ENCODE data around the gene POLR2F.

Gene POLR2F

DNA sequence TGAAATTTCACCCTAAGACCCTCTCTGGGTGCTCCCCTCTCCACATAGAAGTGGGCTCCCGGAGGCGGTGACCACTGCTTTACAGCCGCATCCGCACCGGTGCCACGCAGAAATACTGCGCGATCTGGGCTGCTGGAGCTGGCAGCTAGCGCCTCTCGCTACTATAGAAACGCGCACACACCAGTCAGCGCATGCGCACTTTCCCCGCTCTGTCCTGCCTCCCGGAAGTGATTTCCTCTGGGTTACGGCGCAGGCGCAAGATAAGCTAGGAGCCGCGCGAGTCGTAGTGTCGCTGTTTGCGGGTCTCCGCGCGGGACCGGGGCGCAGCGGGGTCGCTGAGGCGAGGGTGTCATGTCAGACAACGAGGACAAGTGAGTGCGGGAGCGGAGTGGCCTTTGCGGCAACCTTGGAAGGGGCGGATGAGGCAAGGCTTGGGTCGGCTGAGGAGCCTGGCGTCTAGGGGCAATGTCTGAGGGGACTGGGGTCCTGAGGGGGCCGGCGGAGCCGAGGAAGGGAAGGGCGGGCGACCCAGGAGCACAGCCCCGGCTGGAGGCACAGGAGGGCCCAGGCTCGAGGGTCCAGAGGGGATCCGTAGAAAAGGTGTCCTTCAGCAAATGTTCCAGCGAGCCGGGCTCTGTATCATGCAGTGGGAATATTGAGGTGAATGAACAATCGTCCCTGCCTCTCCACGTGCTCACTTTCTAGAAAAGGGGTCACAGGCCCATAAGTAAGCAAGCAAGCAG is at the start of gene POLR2F, which contains the start of gene C22orf23:
Gene POLR2F, plus strand, starts transcription at position 263 of the 743 bp plus-strand sequence. Its CDS starts 89 bp downstream, at position 352.
Gene C22orf23, minus strand, starts transcription at position 165 of the 743 bp plus-strand sequence. CDS start 452 bp downstream, outside the sequence.
- in situ Hi-C loops (cut with MboI; ENCODE audit: low sequenced_read_pairs), result no loop called here

DNA sequence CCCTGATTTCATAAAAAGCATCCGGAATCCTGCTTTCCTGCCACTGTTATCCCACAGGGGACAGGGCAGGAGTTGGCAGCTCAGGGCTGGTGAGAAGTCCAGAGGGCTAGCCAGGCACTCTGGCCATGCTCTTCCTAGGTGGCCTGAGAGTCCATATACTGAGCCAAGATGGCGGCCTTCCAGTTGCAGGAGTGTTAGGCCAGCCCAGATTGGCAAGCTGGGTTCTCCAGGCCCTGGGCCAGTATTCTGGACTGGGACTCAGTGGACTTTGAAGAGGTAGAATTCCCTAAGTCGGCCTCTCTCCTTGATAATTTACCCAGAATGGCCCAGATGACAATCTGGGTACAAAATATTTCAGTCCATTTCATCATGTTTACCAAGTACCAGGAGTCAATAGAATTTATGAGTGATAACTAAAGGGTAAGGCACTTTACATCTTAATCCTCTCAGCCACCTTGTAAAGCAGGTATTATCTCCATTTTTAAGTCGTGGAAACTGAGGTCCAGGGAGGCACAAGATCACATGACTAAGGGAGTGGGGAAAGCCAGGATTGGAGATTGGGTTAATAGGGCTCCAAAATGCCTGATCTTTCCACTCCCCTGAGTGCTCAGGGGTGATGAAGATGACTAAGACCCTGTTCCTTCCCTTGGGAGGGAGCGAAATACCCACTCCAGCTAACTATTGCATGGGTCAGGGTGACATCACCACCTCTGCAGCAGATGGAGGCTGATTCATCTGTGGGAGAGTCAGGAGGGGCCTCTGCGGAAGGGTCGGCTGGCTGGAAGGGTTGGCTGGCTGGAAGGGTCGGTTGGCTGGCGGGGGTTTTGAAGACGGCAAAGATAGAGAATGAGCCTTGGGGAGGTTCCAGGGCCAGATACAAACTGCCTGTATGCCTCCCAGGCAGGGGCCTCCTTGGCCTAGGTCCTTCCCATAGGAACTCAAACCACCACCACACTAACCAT is 48.6 kb upstream of the POLR2F start:
- in situ Hi-C loops (cut with MboI; ENCODE audit: low sequenced_read_pairs), result no loop called here

DNA sequence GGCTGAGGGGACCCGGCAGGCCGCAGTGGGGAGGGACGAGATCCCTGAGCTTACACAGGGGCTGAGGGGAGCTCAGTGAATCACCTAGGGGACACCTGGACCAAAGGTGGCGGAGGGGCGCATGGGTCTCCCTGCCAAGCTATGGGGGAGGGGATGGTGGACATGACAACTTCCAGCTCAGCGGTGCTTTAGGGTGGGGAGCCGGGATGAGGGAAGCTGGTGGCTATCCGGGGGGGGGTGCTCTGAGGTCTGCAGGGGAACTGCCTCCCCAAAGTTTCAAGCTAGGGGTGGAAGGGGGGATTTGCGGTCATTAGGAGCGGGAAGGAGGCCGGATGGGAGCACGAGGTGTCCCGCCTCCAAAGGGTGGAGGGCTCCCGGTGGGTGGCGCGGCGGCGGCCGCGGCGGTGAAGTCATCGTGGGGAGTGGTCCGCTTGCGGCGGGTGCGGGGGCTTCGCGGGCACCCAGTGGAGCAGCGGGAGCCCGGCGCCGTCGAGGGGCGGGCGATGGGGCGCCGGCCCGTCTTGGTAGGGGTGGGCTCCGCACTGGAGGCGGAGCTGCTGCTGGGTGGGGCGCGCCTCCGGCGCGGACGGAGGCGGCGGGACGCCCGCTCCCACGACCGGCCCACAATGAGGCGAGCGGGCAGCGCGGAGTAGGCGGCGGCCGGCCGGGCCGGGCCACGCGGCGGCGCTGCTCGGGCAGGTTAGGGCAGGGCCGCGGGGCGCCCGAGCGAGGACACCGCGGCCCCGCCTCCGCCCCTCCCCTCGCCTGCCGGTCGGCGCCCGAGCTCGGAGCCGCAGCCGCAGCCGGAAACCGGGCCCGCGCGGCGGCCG is 47.8 kb upstream of the POLR2F start, which contains the start of gene MICALL1:
Gene MICALL1, plus strand, starts transcription at position 764 of the 830 bp plus-strand sequence. CDS start 126 bp downstream, outside the sequence.
- in situ Hi-C loops (cut with MboI; ENCODE audit: low sequenced_read_pairs), result no loop called here

DNA sequence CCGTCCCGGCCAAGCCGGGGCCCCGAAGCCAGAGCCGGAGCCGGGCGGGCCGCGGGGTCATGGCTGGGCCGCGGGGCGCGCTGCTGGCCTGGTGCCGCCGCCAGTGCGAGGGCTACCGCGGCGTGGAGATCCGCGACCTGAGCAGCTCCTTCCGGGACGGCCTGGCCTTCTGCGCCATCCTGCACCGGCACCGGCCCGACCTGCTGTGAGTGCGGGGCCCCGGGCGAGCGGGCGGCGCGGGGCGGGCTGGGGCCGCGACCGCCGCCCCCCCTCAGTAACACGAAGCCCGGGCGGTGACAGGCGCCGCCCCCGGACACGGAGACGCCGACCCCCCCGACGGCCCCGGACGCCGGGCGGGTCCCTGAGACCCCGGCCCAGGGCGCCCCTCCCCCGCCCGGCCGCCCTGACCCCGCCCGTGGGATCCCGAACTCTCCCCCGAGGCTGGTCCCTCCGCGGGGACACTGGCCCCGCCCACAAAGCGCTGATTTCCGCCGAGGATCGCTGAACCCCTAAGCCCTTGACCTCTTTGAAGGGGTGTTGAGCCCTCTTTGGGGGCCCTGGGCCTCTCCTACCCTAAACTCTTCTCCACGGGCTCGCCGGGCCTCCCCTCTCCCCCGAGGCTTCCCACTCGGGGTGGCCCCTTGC is 47.0 kb upstream of the POLR2F start:
- in situ Hi-C loops (cut with MboI; ENCODE audit: low sequenced_read_pairs), result no loop called here

DNA sequence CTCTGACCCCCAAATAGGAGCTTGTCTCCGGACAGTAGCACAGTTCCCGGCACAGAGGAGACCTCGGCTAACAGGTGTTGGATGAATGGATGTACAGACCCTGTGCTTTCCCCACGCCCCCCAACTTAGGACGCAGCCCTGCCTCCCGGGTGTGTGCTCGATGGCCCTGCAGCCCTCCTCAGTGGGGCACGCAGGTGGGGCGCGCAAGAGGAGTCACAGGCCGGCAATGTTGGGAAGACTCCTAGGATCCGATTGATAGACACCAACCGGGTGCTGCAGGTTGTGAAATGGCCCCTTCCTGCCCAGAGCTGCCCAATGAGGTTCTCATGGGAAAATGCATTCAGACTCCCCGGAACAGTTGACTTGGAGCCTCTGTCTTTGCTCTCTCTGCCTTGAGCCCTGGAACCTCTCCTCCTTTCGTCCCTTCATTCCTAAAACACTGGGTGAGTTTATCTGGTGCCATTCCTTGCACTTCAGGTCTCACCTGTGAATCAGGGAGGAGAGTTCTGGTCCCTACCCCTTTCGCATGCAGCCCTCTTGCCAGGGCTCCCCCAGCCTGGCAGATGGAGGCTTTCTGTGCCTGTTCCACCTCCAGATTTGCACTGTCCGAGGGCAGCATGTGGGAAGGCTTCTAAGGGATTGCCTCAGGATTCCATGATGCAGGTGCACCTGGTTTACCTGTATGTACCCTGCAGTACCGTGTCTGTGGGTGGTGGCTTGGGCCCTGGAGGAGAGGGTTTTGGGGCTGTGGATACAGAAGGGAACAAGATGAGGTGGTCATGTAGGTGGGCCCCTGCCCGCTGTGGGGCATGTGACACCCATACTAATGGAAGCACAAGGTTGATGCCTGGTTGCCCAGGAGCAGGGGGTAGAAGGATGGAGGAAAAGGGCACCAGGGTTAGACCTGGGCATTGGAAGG is 46.2 kb upstream of the POLR2F start:
- in situ Hi-C loops (cut with MboI; ENCODE audit: low sequenced_read_pairs), result no loop called here

DNA sequence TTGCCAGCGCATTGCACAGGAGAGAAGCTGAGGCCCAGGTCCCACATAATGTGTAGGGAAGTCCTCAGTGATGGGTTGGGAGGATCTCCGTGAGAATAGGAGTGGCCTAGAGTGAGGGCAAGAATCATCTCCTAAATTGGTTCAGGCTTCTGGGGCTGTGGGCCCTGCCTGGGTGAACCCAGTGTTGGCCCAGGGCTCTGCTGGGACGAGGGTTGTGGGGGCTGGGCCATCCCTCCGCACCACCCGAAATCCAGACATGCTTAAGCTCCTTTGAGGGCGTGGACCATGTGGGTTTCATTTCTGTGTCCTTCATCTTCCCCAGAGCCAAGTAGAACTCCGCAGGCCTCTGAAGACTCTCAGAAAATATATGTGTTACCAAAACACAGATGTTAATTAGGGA is 43.7 kb upstream of the POLR2F start:
- in situ Hi-C loops (cut with MboI; ENCODE audit: low sequenced_read_pairs), result no loop called here

DNA sequence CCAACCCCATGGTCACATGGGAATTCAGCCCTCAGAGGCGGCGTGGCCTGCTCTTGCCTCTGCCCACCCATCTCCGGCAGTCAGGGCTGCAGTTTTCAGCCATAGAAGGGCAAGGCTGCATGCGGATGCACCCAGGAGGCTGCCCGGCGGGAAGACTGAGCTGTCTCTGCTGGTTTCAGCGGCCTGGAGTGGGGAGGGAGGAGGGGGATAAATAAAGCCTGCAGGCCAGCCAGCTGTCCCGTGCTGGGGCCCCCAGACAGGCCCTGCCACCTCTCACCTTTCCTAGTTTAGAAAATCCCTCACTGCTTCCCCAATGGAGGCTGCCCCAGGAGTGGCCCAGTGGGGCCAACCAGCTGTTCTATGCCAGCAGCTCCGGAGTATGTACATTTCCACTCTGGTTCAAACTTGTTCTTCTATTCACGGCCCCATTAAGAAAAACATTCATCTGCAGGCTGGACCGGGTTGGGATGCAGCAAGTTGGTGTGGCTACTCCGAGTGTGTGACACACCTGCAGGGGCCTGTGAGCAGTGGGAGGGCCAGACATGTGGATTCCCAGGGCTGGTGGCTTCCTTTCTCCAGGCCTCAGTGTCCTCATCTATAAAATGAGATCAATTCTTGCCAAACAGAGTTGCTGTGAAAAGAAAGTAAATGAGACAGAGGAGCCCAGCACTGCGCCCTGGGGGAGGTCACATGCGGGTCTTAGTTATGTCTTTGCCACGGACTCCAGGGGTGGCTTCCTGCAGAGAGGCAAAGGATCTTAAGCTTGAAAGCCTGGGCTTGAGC is 42.4 kb upstream of the POLR2F start:
- in situ Hi-C loops (cut with MboI; ENCODE audit: low sequenced_read_pairs), result no loop called here

DNA sequence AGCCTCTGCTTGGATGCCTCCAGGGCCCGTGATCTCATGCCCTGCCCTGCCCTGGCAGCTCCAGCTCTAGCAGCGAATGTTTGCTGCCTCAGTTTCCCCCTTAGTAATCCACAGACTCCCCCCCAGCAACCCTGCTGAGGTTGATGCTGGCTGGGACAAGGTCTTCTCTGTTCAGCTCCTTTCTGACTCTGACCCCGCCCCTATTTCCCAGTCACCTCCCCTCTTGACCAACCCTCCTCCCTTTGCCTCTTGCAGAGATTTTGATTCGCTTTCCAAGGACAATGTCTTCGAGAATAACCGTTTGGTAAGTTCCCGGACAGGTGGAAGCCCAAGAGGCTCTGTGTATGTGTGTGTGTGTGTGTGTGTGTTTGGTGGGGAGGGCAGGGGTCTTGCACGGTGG is 41.8 kb upstream of the POLR2F start:
- in situ Hi-C loops (cut with MboI; ENCODE audit: low sequenced_read_pairs), result no loop called here

- in situ Hi-C loops (cut with MboI; ENCODE audit: low sequenced_read_pairs), result no loop called here
Measured at GRCh38 chr22:37912171-37912570, 41.3 kb upstream of the POLR2F start.

GRCh38 chr22:37913233-37913721 is 40.2 kb upstream of the POLR2F start:
- in situ Hi-C loops (cut with MboI; ENCODE audit: low sequenced_read_pairs), result no loop called here

DNA sequence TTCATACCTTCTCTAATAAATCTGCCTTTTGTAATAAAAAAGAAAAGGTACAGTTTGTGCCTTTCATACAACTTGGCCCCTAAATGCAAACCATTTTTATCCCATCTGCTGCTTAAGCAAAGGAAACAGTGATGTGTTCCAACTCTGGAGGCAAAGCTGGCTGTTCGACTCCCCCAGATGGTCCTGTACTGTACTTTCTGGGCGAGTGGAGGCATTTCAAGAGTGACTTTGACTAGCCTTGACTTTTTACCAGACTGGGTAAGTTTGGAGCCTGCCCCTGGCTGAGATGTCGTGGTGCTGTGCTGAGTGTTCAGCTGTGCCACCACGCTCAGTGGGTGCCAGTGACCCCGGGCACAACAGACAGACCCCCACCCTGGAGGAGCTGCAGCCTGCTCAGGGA is 37.2 kb upstream of the POLR2F start:
- in situ Hi-C loops (cut with MboI; ENCODE audit: low sequenced_read_pairs), result no loop called here

GRCh38 chr22:37917874-37918548 is 35.5 kb upstream of the POLR2F start:
- in situ Hi-C loops (cut with MboI; ENCODE audit: low sequenced_read_pairs), result no loop called here

GRCh38 chr22:37918580-37919270 is 34.8 kb upstream of the POLR2F start:
- in situ Hi-C loops (cut with MboI; ENCODE audit: low sequenced_read_pairs), result no loop called here

DNA sequence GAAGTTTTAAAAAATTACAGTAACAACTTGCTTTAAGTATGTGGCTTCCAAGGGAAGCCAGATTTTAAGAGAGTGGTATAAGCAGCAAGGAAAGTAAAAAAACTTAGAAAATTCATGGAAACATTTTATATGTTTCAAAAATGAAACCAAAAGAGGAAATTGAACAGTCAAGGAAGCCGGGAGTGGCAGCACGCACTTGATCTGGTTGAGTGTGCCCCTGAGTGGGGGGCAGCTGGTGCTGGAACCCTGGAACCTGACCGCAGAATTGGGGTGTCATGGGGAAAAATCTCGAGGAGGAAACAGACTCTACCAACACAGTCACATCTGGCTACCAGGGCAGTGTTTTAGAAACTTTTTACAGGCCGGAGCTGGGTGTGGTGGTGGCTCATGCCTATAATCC is 33.4 kb upstream of the POLR2F start:
- in situ Hi-C loops (cut with MboI; ENCODE audit: low sequenced_read_pairs), result no loop called here

GRCh38 chr22:37922191-37922590 is 31.3 kb upstream of the POLR2F start:
- in situ Hi-C loops (cut with MboI; ENCODE audit: low sequenced_read_pairs), result no loop called here

DNA sequence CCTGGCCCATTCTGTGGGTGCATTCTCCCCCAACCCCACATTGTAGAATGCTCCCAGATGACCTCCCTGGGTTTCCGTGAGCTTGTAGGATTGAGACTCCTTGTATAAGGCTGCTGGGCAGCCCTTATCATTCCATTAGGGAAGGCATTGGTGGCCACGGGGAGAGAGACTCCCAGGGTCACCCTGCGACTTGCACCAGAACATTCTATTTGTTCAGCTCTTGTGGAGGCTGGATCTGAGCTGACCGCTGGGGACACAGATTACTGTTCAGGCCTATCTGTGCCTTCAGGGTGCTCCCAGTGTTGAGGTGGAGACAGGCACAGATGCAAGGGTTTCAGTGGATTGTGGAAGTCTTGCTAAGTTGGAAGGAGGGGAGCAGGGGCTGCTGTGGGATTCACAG is 29.6 kb upstream of the POLR2F start:
- in situ Hi-C loops (cut with MboI; ENCODE audit: low sequenced_read_pairs), result no loop called here

Measured in HL-60/S4 (cell line).